MM.1S (cell line): ENCODE measurements around the gene B4GALNT1.
"Not testable (repeated sequence)": the region's sequence is repeated elsewhere in the genome, so short reads cannot be mapped to it uniquely, and the experiment has no call there.

Experiments
- EZH2 ChIP-seq: fragments of 300-600 bp; sonication (generic); optimal IDR thresholded peaks from 2 replicates; pipeline ENCODE3; 2017; ENCODE audit warnings: low read depth, mild to moderate bottlenecking, antibody characterized with exemption, low read length, mixed read lengths
- EZH2phosphoT487 ChIP-seq: fragments of 300-600 bp; sonication (generic); IDR thresholded peaks from 2 replicates; pipeline ENCODE4 v1.6.1; 2018; ENCODE audit warnings: antibody characterized with exemption, low read length
- TF ChIP-seq, protein P1 (sequence below): fragments of 300-600 bp; sonication (generic); IDR thresholded peaks from 2 replicates; pipeline ENCODE4 v1.5.1; 2016; ENCODE audit warnings: antibody characterized with exemption, low read length, mixed read lengths

DNA sequence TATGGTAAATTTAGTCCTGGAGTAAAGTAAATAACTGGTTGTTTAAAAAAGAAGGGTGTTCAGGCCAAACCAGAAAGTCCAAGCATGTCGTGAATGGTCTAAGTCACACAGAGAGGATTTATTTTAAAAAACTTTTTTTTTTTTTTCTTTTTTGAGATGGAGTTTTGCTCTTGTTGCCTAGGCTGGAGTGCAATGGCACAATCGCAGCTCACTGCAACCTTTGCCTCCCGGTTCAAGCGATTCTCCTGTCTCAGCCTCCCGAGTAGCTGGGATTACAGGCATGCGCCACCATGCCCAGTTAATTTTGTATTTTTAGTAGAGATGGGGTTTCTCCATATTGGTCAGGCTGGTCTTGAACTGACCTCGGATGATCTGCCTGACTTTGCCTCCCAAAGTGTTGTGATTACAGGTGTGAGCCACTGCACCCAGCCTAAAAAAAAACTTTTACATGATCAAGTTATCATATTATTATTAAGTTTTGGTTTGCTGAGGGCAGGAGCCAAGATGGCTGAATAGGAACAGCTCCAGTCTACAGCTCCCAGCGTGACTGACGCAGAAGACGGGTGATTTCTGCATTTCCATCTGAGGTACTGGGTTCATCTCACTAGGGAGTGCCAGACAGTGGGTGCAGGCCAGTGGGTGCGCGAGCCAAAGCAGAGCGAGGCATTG is 13.1 kb upstream of the B4GALNT1 start:
- TF ChIP-seq EZH2, EZH2phosphoT487: not testable (repeated sequence)
- TF ChIP-seq, protein P1, sequence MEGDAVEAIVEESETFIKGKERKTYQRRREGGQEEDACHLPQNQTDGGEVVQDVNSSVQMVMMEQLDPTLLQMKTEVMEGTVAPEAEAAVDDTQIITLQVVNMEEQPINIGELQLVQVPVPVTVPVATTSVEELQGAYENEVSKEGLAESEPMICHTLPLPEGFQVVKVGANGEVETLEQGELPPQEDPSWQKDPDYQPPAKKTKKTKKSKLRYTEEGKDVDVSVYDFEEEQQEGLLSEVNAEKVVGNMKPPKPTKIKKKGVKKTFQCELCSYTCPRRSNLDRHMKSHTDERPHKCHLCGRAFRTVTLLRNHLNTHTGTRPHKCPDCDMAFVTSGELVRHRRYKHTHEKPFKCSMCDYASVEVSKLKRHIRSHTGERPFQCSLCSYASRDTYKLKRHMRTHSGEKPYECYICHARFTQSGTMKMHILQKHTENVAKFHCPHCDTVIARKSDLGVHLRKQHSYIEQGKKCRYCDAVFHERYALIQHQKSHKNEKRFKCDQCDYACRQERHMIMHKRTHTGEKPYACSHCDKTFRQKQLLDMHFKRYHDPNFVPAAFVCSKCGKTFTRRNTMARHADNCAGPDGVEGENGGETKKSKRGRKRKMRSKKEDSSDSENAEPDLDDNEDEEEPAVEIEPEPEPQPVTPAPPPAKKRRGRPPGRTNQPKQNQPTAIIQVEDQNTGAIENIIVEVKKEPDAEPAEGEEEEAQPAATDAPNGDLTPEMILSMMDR, result not testable (repeated sequence)
